GM21717 (cell line): ENCODE data around the gene TMEM100.

ENCODE experiments used
- ATAC-seq: cut with Tn5 transposase; IDR thresholded peaks from one replicate; pipeline ENCODE4 v1.9.1; 2021; ENCODE audit warnings: mild to moderate bottlenecking, moderate library complexity; ENCODE audit not compliant: unreplicated experiment

The TMEM100 gene

GRCh38 chr17:55720919-55721836 is 1.5 kb downstream of the TMEM100 start:
- no peak for ATAC-seq

DNA sequence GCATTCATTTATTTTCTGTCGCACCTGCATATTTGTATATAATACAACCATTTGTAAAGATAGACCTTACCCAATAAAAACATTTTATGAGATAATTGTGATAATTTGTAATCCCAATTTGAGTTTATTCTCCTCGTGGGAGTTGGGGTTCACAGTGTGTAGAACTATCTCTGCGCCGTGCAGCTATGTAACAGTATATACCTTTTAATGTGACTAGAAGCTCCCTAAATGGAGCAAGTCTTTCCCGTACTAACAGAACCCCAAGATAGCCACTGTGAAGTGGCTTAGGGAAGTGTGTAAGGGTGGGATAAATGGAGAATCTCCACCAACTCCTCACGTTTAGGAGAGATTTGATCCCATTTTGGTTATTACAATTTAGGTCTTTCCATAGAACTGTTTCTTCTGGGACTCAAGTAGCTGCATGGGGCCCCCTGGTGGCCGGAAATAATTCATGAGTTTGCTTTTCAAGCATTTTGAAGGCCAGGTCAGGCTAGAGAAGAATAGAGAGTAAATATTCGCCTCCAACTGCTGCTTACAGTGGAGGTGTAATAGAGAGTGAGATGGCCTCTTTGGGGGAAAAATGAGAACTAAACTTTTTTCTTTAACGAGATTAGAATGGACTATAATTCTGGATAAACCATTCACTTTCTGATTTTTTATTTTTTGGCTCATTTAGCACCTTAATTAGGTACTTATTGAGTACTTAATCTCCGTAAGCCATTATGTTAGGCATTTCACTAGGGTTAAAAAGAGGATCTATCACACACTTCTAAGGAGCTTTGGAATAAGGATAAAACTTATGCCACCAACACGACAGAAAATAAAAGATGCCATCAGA is 4.5 kb downstream of the TMEM100 start:
- ATAC-seq = no peak

DNA sequence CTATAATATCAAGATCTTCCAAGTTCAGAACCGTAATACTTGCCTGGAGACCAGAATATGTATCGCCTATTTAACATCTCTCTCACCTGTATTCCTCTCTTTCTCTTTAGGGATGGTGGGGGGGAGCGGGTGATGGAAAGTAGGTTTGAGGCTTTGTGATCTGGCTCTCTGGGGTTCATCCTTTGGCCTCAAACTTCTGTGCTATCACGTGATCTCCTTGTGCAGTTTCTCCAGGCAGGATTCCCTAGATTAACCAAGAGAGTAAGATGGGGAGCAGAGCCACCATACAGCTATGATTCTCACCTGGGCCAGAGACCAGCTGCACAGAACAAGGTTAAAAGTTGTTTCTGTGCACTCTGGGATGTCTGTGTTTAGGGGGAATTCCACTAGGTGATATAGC is 5.2 kb downstream of the TMEM100 start:
- no peak for ATAC-seq

DNA sequence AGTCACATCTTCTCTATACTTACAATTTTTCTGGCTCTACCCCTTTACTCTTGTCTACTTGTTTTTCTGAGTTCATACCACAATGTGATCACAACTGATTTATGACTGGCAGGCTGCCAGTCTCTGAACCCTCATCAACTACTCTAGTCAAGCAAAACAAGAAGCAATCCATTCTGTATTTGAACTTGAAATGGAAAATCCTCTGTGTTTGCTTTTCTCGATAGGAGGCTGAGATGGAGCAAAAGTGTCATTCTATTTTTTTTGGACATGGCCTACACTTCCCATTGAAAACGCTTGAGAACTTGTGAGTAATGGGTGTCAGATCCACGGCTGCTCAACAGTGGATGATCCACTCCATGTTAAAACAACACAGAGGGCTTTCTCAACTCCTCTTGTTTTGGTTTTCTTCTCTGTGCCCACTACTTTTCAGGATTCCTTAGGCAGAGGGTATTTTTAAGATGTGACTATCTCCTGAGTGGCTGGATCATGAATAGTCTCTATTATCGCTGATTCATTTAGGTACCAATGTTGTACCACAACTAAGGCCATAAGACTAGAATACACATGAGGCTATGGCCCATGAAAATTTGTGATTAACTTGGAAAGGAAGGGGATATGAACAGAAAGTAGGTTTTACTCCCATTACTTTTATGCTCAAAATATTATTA is 11.7 kb downstream of the TMEM100 start:
- no peak for ATAC-seq

- no peak for ATAC-seq
Measured at GRCh38 chr17:55710410-55710809, 12.3 kb downstream of the TMEM100 start.

DNA sequence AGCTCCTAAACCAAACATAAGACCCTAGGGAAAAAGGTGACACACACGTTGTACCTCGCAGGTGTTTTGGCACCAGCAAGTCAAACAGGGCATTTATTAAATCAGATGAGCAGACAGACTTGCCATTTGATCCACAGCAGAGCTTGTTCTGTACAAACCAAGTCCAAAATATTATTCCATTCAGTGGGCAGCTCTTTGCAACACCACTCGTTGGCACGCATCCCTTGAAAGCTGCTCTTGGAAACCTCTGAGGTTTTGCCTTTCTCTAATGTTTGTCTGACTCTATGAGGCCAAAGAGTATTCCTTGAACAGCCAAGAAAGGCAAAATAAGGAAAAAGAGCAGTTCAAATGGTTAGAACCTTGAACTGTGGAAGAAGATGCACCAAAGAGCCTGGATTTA is 12.7 kb downstream of the TMEM100 start:
- no peak for ATAC-seq

GRCh38 chr17:55709440-55709839 is 13.2 kb downstream of the TMEM100 start:
- ATAC-seq = no peak

- ATAC-seq = no peak
Measured at GRCh38 chr17:55708175-55708974, 14.3 kb downstream of the TMEM100 start.

- ATAC-seq = no peak
Measured at GRCh38 chr17:55706808-55707773, 15.6 kb downstream of the TMEM100 start.

GRCh38 chr17:55705847-55706246 is 16.8 kb downstream of the TMEM100 start:
- ATAC-seq = no peak

GRCh38 chr17:55704401-55704800 is 18.3 kb downstream of the TMEM100 start:
- ATAC-seq = no peak

- ATAC-seq = no peak
Measured at GRCh38 chr17:55702150-55702549, 20.5 kb downstream of the TMEM100 start.

GRCh38 chr17:55699181-55699860 is 23.3 kb downstream of the TMEM100 start:
- no peak for ATAC-seq

- ATAC-seq = no peak
Measured at GRCh38 chr17:55694286-55694910, 28.3 kb downstream of the TMEM100 start.

DNA sequence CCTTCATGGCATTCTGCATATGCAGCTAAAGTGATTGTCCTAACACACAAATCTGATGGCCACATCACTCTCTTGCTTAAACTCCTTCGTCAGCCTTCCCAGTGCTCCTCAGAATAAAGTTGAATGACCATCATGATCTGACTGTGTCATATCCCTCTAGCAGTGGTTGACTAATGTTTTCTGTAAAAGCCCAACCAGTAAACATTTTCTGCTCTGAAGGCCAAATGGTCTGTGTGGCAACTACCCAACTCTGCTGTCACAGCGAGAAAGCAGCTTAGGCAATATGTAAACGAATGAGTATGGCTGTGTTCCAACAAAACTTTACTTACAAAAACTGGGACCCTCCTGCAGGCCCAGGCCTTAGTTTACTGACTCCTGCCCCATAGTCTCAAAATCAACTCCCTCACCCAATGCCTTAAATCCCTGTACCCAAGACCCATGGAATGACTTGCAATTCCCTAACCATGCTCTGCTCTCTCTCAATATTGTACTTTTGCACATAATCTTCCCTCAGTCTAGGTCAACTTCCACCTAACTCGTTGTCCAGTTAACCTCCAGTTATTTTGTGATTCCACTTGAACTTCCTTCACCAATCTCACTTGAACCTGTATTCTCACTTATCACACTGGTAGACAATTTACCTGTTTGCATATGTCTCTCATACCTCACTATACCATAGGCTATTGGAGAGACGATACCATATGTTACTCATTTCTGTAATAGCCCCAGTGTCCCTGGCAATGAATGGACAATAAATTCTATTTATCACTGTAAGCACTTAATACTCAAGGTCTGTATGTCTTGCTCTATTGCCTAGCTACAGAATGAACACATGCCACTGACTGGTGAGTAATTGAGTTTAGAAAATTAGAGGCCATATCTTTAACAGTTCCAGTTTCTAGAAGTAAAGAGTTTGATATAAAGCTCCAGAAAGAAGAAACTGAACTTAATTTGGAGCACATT is 29.1 kb downstream of the TMEM100 start:
- no peak for ATAC-seq

- no peak for ATAC-seq
Measured at GRCh38 chr17:55692276-55692675, 30.4 kb downstream of the TMEM100 start.

- ATAC-seq = no peak
Measured at GRCh38 chr17:55691666-55692065, 31.0 kb downstream of the TMEM100 start.
